Ramos (cell line): ENCODE measurements around the gene ISG20.

Experiments
- in situ Hi-C: fragments of 300-500 bp; cut with MboI; formaldehyde crosslinking; loops from one replicate; pipeline ENCODE4 v1.14.3; 2022; ENCODE audit warnings: low sequenced_read_pairs; ENCODE audit not compliant: unreplicated experiment

Gene ISG20

GRCh38 chr15:88705769-88706165 lies 67.0 kb downstream of the ISG20 start:
- in situ Hi-C loops, result loop anchor here (10.0 kb wide), 1 partner anchor 81 kb away; the partner anchor contains the start of gene AEN
